ENCODE results near the gene ADORA3.

- no peak for TF ChIP-seq EP300 (IDR thresholded peaks at IDR 0.05)
- no peak for TF ChIP-seq CTCF (IDR thresholded peaks at IDR 0.05)
These were observed 26.6 kb downstream of the ADORA3 start for GRCh38 chr1:111476761-111477309.
